NCI-H748 (cell line): ENCODE measurements around the gene SOD1.

Source experiments
- DNase-seq: peaks from one replicate; lab custom pipeline; 2025; ENCODE audit not compliant: unreplicated experiment; lab: John Stamatoyannopoulos, UW

SOD1 gene

GRCh38 chr21:31678478-31678877, 19.0 kb downstream of the SOD1 start:
- DNase-seq: no peak

- DNase-seq: no peak
These were observed 23.1 kb downstream of the SOD1 start for GRCh38 chr21:31682620-31683019.

DNA sequence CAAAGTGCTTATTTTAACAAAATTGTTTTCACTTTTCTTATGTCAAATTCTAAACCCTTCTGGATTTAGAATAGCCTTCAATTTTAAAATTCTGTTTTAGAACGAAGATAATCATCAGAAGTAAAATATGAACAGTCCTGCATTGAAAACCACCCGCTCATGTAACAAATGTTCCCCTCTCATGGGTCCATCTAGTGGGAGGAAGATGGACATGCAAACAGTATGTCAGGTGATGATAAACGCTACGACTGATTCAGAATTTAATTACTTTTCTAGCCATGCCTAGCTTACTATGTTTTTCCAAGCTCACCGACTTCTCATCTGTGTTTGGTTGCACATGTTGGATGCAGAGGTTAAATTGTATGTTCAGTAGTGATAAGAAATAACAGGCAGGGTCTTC, 23.5 kb downstream of the SOD1 start:
- no peak for DNase-seq

DNA sequence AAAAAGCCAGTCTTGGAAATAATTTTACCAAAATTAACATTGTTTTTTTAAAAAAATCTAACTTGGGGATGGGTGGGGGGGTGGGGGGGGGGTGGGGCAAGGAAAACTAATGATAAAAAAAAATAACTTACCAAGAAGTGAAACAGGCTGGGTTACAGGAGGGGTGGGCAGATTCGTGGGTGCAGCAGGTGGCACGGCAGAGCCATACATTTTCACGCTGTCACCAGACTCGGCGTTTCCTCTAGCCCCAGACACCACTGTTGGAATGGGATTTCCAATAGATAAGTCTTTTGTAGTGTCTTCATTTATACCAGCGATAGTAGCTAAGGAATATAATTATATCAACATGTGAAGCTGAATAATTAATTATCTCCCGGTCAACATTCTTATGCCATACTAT, 25.4 kb downstream of the SOD1 start:
- no peak for DNase-seq

DNA sequence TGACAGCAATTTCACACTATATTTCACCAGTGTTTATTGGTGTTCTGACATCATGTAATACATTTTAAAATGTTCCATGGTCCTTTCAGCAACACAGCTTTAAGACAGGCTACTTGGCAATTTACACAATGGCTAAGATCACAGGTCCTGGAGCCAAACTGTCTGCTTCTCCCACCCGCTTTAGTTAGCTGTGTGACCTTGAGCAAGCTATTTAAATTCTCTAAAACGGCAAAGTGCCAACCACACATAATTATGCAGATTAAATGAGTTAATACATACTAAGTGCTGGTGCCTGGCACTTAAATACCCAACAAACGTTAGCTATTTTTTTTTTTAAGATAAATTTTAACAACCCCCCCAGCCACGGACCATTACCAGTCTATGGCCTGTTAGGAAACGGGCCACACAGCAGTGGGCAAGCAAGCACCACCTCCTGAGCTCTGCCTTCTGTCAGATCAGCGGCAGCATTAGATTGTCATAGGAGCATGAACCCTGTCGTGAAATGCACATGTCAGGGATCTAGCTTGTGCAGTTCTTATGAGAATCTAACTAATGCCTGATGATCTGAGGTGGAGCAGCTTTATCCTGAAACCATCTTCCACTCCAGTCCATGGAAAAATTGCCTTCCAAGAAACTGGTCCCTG, 26.9 kb downstream of the SOD1 start:
- no peak for DNase-seq

GRCh38 chr21:31687108-31687507, 27.6 kb downstream of the SOD1 start:
- DNase-seq: no peak

DNA sequence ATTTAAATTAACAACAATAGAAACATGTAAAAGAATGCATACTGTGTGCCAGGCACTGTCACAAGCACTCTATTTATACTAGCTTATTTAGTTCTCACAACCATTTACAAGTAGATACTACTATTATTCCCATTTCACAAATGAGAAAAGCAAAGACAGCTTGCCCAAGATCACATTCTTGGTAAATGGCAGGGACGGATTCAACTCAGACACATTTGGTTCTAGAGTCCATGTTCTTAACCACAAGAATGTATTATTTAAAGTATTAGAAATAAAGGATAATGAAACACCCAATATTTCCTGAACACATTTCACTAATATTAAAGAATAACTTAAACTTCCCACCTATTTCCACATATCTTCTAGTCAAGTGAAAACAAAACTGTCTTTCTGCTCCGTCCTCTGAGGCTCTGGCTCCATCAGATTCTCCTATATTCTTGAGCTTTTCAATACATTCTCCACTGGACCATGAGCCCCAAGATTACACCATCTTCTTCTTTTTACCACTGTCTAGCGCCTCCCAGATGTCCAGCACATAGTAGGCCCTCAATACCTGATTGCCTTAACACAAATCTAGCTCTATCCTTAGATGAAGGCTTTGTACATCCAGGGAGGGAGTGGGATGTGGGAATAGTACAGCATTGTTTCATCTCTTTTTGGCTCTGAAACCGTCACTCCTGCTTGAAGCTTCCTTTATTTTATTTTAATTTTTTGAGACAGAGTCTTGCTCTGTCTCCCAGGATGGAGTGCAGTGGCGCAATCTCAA, 29.3 kb downstream of the SOD1 start:
- no peak for DNase-seq

- DNase-seq: no peak
These were observed 33.7 kb downstream of the SOD1 start for GRCh38 chr21:31693222-31693621.

DNA sequence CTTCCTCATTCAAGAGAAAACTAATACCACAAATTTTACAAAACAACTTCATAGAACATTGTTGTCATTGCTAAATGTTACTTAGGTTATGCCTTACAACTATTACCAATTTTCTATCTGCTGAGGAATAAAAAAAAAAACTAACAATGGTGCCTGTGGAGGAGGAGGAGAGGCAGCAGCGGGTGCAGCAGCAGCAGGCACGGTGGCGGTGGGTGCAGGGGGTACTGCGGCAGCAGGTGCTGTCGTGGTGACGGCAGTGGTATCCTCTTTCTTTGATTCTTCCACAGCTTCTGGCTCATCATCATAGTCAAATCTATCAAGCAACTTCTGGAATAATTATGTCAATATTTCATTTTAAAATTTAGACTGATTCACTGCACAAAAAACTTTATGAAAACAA, 36.9 kb downstream of the SOD1 start:
- no peak for DNase-seq

- no peak for DNase-seq
These were observed 39.0 kb downstream of the SOD1 start for GRCh38 chr21:31698461-31698860.

DNA sequence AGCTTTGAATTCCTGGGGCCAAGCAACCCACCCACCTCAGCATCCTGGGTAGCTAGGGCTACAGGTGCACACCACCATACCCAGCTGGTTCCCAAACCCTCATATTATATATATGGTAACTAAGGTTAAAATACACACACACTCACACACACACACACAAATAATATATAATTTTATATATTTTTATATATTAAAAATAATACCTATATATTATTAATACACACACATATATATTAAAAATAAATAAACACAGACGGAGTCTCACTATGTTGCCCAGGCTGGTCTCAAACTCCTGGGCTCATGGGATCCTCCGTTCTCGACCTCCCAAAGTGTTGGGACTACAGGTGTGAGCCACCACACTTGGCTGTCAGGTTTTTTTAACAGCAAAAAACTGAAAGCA, 40.5 kb downstream of the SOD1 start:
- no peak for DNase-seq

- DNase-seq: no peak
These were observed 47.1 kb downstream of the SOD1 start for GRCh38 chr21:31706562-31706961.

DNA sequence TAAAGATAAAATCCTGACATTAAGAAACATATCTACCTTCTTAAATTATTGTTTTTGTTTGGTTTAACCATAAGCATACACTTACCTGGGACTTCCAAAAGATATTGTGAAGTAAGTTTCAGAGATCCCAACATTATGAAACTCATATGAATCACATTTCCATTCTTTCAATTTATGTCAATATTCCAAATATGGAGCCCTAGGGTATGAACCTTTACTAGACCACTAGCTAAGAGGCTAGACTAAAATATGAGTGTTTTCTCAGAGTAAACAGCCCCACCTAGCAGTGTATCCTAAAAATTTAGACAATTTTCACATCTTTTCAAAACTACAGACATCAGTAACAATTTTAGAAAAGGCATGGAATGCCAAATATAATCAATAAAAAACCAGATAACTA, 48.0 kb downstream of the SOD1 start:
- no peak for DNase-seq

GRCh38 chr21:31708541-31708940, 49.0 kb downstream of the SOD1 start:
- DNase-seq: no peak

- no peak for DNase-seq
These were observed 51.1 kb downstream of the SOD1 start for GRCh38 chr21:31710586-31710985.

DNA sequence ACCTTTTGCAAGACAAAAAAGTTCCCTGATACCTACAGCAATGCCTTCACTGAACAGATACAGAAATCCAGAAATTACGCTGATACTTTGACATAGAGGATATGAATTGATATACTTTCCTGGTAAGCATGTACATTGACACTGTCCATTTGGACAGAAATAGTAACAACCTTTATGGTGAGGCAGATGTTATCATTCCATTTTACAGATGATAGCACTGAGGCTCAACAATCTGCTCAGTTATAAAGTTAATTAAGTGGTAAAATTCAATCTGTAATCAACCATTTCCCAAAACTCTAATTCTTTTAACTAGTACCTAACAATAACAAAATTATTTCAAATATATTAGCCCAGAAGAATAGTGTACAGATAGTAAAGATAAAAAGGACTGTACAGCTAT, 51.8 kb downstream of the SOD1 start:
- DNase-seq: no peak

- DNase-seq: no peak
These were observed 52.3 kb downstream of the SOD1 start for GRCh38 chr21:31711745-31712285.

DNA sequence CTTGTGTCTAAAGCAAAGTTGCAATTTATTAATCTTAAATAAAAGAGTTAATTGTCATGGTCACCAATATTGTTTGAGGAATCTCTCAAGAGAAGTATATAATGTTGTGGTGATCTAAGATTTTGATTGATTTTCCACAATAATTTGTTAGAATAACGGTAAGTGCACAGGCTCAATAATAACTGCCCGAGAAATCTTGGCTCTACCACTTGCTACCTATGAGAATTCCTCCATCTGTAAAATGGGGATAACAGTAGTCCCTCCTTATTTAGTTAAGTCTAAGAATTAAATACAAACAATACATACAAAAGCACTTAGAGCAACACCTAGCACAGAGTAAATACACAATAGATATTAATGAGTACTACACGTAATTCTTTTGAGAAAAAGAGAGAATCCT, 53.6 kb downstream of the SOD1 start:
- DNase-seq: no peak

DNA sequence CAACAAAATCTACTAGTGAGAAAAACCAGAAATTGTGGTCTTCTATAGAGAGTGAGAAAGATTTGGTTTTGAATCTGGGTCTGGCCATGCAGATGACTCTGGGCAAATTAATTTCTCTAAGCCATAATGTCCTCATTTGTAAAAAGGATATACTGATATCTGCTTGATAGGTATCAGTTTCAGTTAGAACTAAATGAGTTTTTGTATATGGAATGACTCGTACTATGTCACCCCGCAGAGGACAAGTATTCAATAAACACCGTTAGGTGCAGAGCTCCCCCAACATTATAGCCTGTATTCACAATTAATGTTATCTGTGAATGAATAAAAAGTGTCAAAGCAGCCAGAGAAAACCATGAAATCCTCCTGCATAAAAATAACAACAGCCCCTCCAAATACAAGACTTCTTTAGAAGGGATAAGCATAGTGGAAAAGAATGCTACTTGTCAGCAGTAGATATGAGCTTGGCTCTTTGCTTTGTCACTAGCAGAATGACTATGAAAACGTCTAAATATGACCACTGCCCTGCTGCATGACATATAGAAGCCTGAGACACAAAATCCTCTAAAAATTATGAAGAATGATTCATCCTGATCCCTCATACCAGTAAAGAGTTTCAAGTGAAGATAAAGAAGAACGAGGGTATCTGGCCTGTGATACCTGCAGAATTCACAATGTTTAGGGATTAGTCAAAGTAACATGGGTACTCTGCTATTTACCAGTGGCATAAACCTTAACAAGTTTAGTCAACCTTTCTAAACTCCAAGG, 54.7 kb downstream of the SOD1 start:
- no peak for DNase-seq

GRCh38 chr21:31714741-31715365, 55.4 kb downstream of the SOD1 start:
- DNase-seq: no peak

- no peak for DNase-seq
These were observed 56.6 kb downstream of the SOD1 start for GRCh38 chr21:31716106-31716505.
